ENCODE results near the gene CNIH2.

The CNIH2 gene

DNA sequence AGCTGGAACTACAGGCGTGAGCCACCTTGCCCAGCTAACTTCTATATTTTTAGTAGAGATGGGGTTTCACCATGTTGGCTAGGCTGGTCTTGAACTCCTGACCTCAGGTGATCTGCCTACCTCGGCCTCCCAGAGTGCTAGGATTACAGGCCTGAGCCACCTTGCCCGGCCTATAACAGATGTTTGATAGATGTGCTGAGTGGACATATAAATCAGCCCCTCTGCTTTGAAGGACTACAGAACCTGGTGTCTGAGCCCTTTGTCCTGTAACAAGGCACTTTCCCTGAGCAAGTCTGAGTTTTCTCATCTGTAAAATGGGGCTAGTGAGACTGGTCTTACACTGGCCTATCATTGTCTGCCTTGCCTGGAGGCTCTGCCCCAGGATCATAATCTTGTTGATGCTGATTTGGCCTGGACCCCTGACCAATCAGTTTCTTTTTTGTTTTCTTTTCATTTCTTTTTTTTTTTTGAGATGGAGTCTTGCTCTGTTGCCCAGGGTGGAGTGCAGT lies 51.2 kb downstream of the CNIH2 start:
- DNase-seq (ENCODE audit: low read depth in 2 of 2), result no peak

DNA sequence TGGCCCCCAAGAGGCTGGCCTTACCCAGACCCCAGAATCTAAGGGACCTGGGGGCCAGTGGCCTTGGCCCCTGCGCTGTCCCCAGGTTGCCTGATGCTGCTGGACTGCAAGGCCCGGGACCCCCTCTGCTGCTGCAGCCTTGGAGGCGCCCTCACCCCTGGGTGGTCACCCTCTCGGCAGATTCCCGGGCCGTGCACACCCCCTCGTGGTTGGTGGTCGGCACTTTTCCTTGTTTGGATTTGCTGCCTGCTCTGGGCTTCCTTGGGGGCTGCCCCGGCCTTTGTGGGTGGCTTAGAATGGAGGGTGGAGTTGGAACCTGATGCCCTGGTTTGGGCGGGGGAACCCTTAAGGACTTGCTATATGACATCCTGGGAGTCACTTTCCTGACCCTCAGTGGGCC lies 53.0 kb downstream of the CNIH2 start:
- no peak for DNase-seq (ENCODE audit: low read depth in 2 of 2)

GRCh38 chr11:66331542-66332370 lies 53.8 kb downstream of the CNIH2 start:
- no peak for DNase-seq (ENCODE audit: low read depth in 2 of 2)

GRCh38 chr11:66332371-66333219 lies 54.6 kb downstream of the CNIH2 start:
- DNase-seq (ENCODE audit: low read depth in 2 of 2), result no peak

GRCh38 chr11:66333220-66333877 lies 55.4 kb downstream of the CNIH2 start:
- DNase-seq (ENCODE audit: low read depth in 2 of 2), result no peak

Data from stimulated activated CD8-positive, alpha-beta memory T cell treated with anti-CD3 and anti-CD28 coated beads, Interleukin-7, amount 100 ng/mL, for 4 hours (primary cell).